HG02870 (cell line): Measurements from ENCODE around the gene VCP.

Source experiments
- ATAC-seq: cut with Tn5 transposase; IDR thresholded peaks from one replicate; pipeline ENCODE4 v1.9.1; 2021; ENCODE audit warnings: mild to moderate bottlenecking, moderate library complexity; ENCODE audit not compliant: unreplicated experiment

Gene VCP

GRCh38 chr9:35103660-35104191, 31.3 kb upstream of the VCP start:
- ATAC-seq, result no peak

- peak; percentile 97 for ATAC-seq
Observed at GRCh38 chr9:35102769-35103659, 30.6 kb upstream of the VCP start, which contains the start of gene STOML2. STOML2 (minus strand) TSS chr9:35103131; CDS start chr9:35103094, 37 bp downstream.

GRCh38 chr9:35102465-35102768, 30.0 kb upstream of the VCP start:
- ATAC-seq, result no peak

- ATAC-seq, result no peak
Observed at GRCh38 chr9:35097573-35097972, 25.1 kb upstream of the VCP start.

GRCh38 chr9:35096035-35096849, 23.8 kb upstream of the VCP start, which contains the start of gene PIGO:
PIGO (minus strand) TSS chr9:35096591; CDS start chr9:35095565, 1,026 bp downstream.
- peak; percentile 84 for ATAC-seq

GRCh38 chr9:35091536-35091935, 19.1 kb upstream of the VCP start:
- ATAC-seq, result no peak

GRCh38 chr9:35089434-35089833, 17.0 kb upstream of the VCP start:
- no peak for ATAC-seq

GRCh38 chr9:35085078-35085477, 12.7 kb upstream of the VCP start:
- no peak for ATAC-seq

- ATAC-seq, result peak; percentile 92
Observed at GRCh38 chr9:35079426-35080341, 7.3 kb upstream of the VCP start, which contains the start of gene FANCG. FANCG (minus strand) TSS chr9:35079942; CDS start chr9:35079524, 418 bp downstream.

GRCh38 chr9:35079041-35079425, 6.6 kb upstream of the VCP start:
- ATAC-seq, result no peak

GRCh38 chr9:35078066-35078465, 5.6 kb upstream of the VCP start:
- ATAC-seq, result no peak

GRCh38 chr9:35076848-35077247, 4.4 kb upstream of the VCP start:
- ATAC-seq, result no peak

- no peak for ATAC-seq
Observed at GRCh38 chr9:35075358-35075757, 2.9 kb upstream of the VCP start.

GRCh38 chr9:35074791-35075190, 2.4 kb upstream of the VCP start:
- no peak for ATAC-seq

- ATAC-seq, result no peak
Observed at GRCh38 chr9:35074141-35074540, 1.7 kb upstream of the VCP start.

GRCh38 chr9:35073279-35073612, 821 bp upstream of the VCP start:
- ATAC-seq, result no peak

- ATAC-seq, result peak; percentile 40
Observed at GRCh38 chr9:35071814-35072460, 488 bp downstream of the VCP start.

- ATAC-seq, result no peak
Observed at GRCh38 chr9:35070823-35071813, 1.3 kb downstream of the VCP start.

GRCh38 chr9:35069020-35069419, 3.4 kb downstream of the VCP start:
- ATAC-seq, result no peak
